Panc1 (cell line): ENCODE data around the gene TNRC18. TPM values are rescaled to one million over a fixed set of nuclear protein-coding genes. Genes with fewer than 3 reads are reported as not detected.

Experiments
- ATAC-seq: fragments of 200-7000 bp; cut with Tn5 transposase; 2 replicates; pipeline ENCODE4 v1.9.1; 2020; ENCODE audit warnings: mild to moderate bottlenecking, moderate library complexity
- BruUV-seq: library from RNA; stranded (reverse); fragments of 400-500 nt; replicated peaks from 2 replicates; lab custom pipeline; 2021; lab: Mats Ljungman, UMichigan
- CTCF ChIA-PET: fragments of 300-600 bp; sonication (Branson Sonifier 250); formaldehyde crosslinking; loops from one replicate; lab custom pipeline; 2022; ENCODE audit warnings: antibody characterized with exemption; lab: Charles Lee
- POLR2A ChIA-PET: fragments of 300-600 bp; sonication (Branson Sonifier 250); formaldehyde crosslinking; loops from one replicate; lab custom pipeline; 2022; ENCODE audit warnings: antibody characterized with exemption; lab: Charles Lee
- DNase-seq: peaks from one replicate; pipeline ENCODE4 v3.0.0-alpha.2; 2010; ENCODE audit warnings: low read depth, low spot score
- H3K27ac ChIP-seq: 2 replicates; pipeline ENCODE4 v1.5.1; 2011; ENCODE audit warnings: mild to moderate bottlenecking, low read length, inconsistent platforms
- H3K27me3 ChIP-seq: fragments of 200-500 bp; sonication (Bioruptor generic); 2 replicates; pipeline ENCODE4 v1.6.0; 2014; ENCODE audit warnings: low read length, inconsistent platforms; ENCODE audit not compliant: control insufficient read depth, insufficient read depth
- H3K36me3 ChIP-seq: fragments of 200-500 bp; sonication (Bioruptor generic); 2 replicates; pipeline ENCODE4 v1.5.1; 2014; ENCODE audit warnings: inconsistent platforms, mild to moderate bottlenecking, low read length, moderate library complexity; ENCODE audit not compliant: control insufficient read depth, insufficient read depth
- H3K4me1 ChIP-seq: 2 replicates; pipeline ENCODE4 v1.5.1; 2011; ENCODE audit warnings: inconsistent platforms, mild to moderate bottlenecking, low read length, moderate library complexity; ENCODE audit not compliant: control insufficient read depth, insufficient read depth
- H3K4me3 ChIP-seq, 2 experiments: 2 replicates each; pipeline ENCODE4 v1.5.1; 2011 to 2012; ENCODE audit warnings: low read depth in 2 of 2, low read length in 2 of 2, mild to moderate bottlenecking in 2 of 2, inconsistent platforms in 1 of 2, moderate library complexity in 1 of 2
- H3K9me3 ChIP-seq: fragments of 200-500 bp; sonication (Bioruptor generic); 2 replicates; pipeline ENCODE4 v1.5.1; 2014; ENCODE audit warnings: low read depth, mild to moderate bottlenecking, inconsistent platforms, low read length, moderate library complexity; ENCODE audit not compliant: control insufficient read depth, insufficient read depth
- CTCF ChIP-seq: fragments of 450-650 bp; IDR thresholded peaks from 2 replicates; pipeline ENCODE4 v1.5.1; 2017; ENCODE audit warnings: mild to moderate bottlenecking
- POLR2AphosphoS5 ChIP-seq: IDR thresholded peaks from 2 replicates; pipeline ENCODE4 v1.6.1; 2012; ENCODE audit warnings: mild to moderate bottlenecking, low read depth, low read length, moderate library complexity
- REST ChIP-seq, 2 experiments: IDR thresholded peaks; 2 replicates each; pipeline ENCODE4 v1.6.1; 2011 to 2012; ENCODE audit warnings: low read depth in 2 of 2, control low read depth in 1 of 2, low read length in 1 of 2, mild to moderate bottlenecking in 1 of 2, moderate library complexity in 1 of 2; ENCODE audit not compliant: insufficient read depth in 1 of 2
- SIN3A ChIP-seq: IDR thresholded peaks from 2 replicates; pipeline ENCODE4 v1.6.1; 2012; ENCODE audit warnings: low read depth, mild to moderate bottlenecking, low read length, moderate library complexity, borderline replicate concordance; ENCODE audit not compliant: insufficient read depth
- TCF7L2 ChIP-seq: IDR thresholded peaks from 2 replicates; pipeline ENCODE4 v1.6.1; 2011; ENCODE audit warnings: mild to moderate bottlenecking, low read depth, low read length, inconsistent platforms
- in situ Hi-C: cut with HindIII; loops from 2 replicates; pipeline ENCODE4 v1.10.0; 2016; ENCODE audit warnings: low sequenced_read_pairs, low pct_unique_long_range_greater_than_20kb
- intact Hi-C: fragments of 100-400 bp; cut with micrococcal nuclease; formaldehyde crosslinking; loops from one replicate; pipeline ENCODE4 v1.10.0; 2022; ENCODE audit not compliant: unreplicated experiment
- total RNA-seq: library from RNA; stranded (reverse); gene quantifications from one replicate; pipeline ENCODE4 v1.2.1, GENCODE V29; 2021; ENCODE audit not compliant: unreplicated experiment

Gene TNRC18
- total RNA-seq, 1 experiment from 2014 or later = 148 TPM

GRCh38 chr7:5450549-5451327 lies 27.1 kb upstream of the TNRC18 start:
- Histone ChIP-seq H3K4me1 (peaks cover 36% of the 10 kb centered on the region), H3K27me3 (no peaks in the 10 kb centered on the region), H3K9me3 (no peaks in the 10 kb centered on the region), H3K4me3 (no peak overlapping the region), H3K27ac (0 out of 2 replicates have a peak overlapping the region, but pooled peaks have one; percentile 18), H3K36me3 (no peaks in the 10 kb centered on the region)
- TF ChIP-seq TCF7L2 (no peak), REST (IDR thresholded peaks at IDR 0.05; ENCODE audit: insufficient read depth in 1 of 2, low read depth in 2 of 2, low read length in 1 of 2) (no peak), POLR2AphosphoS5 (no peak), SIN3A (0 out of 2 replicates have a peak, but pooled peaks have one; percentile 63)
- BruUV-seq = no TSS peak
- in situ Hi-C loops (no loop called here), intact Hi-C loops (loop anchor here (5.0 to 10.0 kb wide), 2 partner anchors 206 to 363 kb away; no protein-coding TSS in a partner anchor)
- ChIA-PET POLR2A (no interaction called here), CTCF (interaction anchor here (0.6 to 2.4 kb wide), 11 partner anchors 9 to 334 kb away, joined by 3 to 12 read pairs (median 4); no protein-coding TSS in a partner anchor)
- DNase-seq (no peak), ATAC-seq (peak; percentile 76)

- TF ChIP-seq TCF7L2 = no peak
- no peak for TF ChIP-seq REST (IDR thresholded peaks at IDR 0.05; ENCODE audit: insufficient read depth in 1 of 2, low read depth in 2 of 2, low read length in 1 of 2)
- TF ChIP-seq CTCF = no peak
- no peak for TF ChIP-seq SIN3A
- TF ChIP-seq POLR2AphosphoS5 = no peak
- ChIA-PET POLR2A (interaction anchor here (0.6 kb wide), 1 partner anchor 306 kb away, joined by 3 read pairs; no protein-coding TSS in a partner anchor), CTCF (no interaction called here)
- no peaks in the 10 kb centered on the region for H3K27me3 ChIP-seq
- H3K4me3 ChIP-seq = no peak overlapping the region
- H3K9me3 ChIP-seq = no peaks in the 10 kb centered on the region
- no peak for ATAC-seq
- in situ Hi-C loops (no loop called here), intact Hi-C loops (no loop called here)
- H3K36me3 ChIP-seq = no peaks in the 10 kb centered on the region
- H3K27ac ChIP-seq = no peak overlapping the region
- no TSS peak for BruUV-seq
- no peak for DNase-seq
- H3K4me1 ChIP-seq = peaks cover 36% of the 10 kb centered on the region
Measured at GRCh38 chr7:5448378-5449037, 24.9 kb upstream of the TNRC18 start.
